ENCODE data around the gene OGFOD3. TPM values are rescaled to one million over a fixed set of nuclear protein-coding genes. Genes with fewer than 3 reads are reported as not detected.

Gene OGFOD3, protein sequence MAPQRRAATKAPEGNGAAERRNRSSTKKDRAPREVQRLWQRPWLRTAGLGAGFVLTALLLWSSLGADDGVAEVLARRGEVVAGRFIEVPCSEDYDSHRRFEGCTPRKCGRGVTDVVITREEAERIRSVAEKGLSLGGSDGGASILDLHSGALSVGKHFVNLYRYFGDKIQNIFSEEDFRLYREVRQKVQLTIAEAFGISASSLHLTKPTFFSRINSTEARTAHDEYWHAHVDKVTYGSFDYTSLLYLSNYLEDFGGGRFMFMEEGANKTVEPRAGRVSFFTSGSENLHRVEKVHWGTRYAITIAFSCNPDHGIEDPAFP
- 15.7 TPM for total RNA-seq (ENCODE audit: unreplicated experiment)
- long read RNA-seq, full-length matches to known transcripts, result 7 of 11 reads
- long read RNA-seq, partial matches to known transcripts, result 2 of 11 reads
- long read RNA-seq, other reads (novel, unspliced or antisense), result 2 of 11 reads

DNA sequence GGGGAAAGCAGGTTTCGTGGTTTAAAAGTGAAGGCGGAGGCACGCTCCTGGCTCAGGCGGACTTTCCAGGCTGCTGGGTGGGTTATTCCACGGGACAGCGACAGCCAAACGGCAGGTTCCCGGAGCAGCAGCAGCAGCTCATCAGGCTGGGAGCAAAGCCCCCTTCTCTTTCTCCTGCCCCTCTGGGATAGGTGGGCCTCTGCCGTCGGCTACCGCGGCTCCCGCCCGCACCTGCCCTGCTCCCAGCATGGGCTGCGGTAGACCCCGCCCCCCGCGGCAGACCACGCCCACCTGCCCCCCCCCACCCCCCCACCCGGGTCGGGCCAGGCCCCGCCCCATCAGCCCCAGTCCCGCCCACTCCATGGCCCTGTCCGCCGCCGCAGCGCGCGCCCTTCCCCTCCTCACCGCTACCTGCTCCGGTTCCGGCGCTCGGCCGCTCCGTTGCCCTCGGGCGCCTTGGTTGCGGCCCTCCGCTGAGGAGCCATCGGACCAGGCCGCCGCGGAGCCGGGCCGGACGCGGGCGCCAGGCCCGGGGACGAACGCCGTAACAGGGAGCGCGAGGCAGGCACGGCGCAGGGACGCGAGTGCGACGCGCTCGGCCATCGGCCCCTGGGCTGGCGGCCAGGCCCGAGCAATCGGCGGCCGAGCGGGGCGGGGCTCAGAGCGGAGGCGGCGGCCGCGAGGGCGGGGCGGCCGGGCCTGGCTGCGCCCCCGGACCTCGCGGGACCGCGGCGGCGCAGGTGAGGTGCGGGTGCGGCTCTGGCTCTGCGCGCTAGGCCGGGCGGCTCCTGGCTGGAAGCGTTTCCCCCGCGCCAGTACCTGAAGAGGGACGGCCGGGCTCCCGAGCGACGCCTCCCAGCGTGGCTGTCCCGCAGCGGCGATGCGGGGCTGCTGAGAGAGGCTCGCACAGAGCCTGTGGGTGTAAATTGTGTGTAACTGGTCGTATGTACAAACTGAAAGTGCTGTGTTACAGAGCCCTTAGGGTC, at the start of gene OGFOD3, which contains the start of gene HEXD:
Gene OGFOD3, minus strand, starts transcription at position 586 of the 986 bp plus-strand sequence. Its CDS starts 101 bp downstream, at position 485.
Gene HEXD, plus strand, starts transcription at position 347 of the 986 bp plus-strand sequence. CDS start 1,453 bp downstream, outside the sequence.
- DNase-seq (ENCODE audit: low spot score), result peak; percentile 84
- Mint-ChIP-seq H3K27ac (ENCODE audit: unreplicated experiment) (no peak within 1 kb of the TSS), H3K27me3 (ENCODE audit: unreplicated experiment) (peaks cover 1% of the 10 kb centered on the region), H3K4me1 (ENCODE audit: unreplicated experiment) (no peaks in the 10 kb centered on the region), H3K4me3 (ENCODE audit: unreplicated experiment) (peak within 1 kb of the TSS; percentile 89), H3K36me3 (ENCODE audit: low read depth, unreplicated experiment) (peaks cover 22% of the 10 kb centered on the region), H3K9me3 (ENCODE audit: unreplicated experiment) (peaks cover 4% of the 10 kb centered on the region)
- TF ChIP-seq, protein P1, sequence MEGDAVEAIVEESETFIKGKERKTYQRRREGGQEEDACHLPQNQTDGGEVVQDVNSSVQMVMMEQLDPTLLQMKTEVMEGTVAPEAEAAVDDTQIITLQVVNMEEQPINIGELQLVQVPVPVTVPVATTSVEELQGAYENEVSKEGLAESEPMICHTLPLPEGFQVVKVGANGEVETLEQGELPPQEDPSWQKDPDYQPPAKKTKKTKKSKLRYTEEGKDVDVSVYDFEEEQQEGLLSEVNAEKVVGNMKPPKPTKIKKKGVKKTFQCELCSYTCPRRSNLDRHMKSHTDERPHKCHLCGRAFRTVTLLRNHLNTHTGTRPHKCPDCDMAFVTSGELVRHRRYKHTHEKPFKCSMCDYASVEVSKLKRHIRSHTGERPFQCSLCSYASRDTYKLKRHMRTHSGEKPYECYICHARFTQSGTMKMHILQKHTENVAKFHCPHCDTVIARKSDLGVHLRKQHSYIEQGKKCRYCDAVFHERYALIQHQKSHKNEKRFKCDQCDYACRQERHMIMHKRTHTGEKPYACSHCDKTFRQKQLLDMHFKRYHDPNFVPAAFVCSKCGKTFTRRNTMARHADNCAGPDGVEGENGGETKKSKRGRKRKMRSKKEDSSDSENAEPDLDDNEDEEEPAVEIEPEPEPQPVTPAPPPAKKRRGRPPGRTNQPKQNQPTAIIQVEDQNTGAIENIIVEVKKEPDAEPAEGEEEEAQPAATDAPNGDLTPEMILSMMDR (IDR thresholded peaks at IDR 0.05; ENCODE audit: unreplicated experiment), result no peak

DNA sequence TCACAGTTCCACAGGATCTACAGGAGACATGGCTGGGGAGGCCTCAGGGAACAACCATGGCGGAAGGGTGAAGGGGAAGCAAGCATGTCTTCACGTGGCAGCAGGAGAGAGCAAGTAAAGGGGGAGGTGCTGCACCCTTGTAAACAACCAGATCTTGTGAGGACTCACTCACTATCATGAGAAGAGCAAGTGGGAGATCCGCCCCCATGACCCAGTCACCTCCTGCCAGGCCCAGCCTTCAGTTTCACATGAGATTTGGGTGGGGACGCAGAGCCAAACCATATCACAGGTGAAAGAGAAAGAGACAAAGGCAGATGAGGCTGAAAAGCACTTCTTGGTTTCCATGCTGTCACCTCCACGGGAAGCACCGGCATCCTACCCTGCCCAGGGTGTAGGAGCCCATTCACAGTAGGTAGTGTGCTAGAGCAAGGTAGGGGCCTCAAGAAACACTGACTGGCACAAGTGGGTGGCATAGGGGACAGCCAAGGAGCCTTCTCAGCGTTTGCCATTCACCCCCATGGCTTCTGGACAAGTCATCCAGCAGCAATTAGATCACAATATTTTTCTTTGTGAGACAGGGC, 46.7 kb upstream of the OGFOD3 start:
- H3K4me1 Mint-ChIP-seq (ENCODE audit: unreplicated experiment), result peaks cover 19% of the 10 kb centered on the region
- peak overlapping the region; percentile 24 for H3K4me3 Mint-ChIP-seq (ENCODE audit: unreplicated experiment)
- TF ChIP-seq, protein P1 (IDR thresholded peaks at IDR 0.05; ENCODE audit: unreplicated experiment), result no peak
- no peak for DNase-seq (ENCODE audit: low spot score)
- peak overlapping the region; percentile 34 for H3K27ac Mint-ChIP-seq (ENCODE audit: unreplicated experiment)
- H3K9me3 Mint-ChIP-seq (ENCODE audit: unreplicated experiment), result no peaks in the 10 kb centered on the region
- H3K36me3 Mint-ChIP-seq (ENCODE audit: low read depth, unreplicated experiment), result peaks cover 62% of the 10 kb centered on the region
- peaks cover 14% of the 10 kb centered on the region for H3K27me3 Mint-ChIP-seq (ENCODE audit: unreplicated experiment)

DNA sequence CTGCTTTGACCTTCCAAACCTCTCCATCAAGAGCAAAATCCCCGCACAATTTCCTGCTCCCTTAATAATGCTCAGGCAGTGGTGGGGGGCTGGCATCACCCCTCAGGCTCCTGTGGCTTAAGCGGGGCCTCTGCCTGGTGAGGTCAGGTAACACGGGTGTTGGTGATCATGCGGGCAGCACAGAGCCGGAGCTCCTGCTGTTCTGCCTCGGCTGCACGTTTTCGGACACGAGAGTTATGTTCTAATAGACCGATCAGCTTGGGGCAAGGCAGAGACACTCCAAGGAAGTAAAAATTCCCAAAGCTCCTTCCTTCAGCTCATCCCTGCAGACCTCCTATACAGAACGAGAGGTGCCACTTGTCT, 46.2 kb upstream of the OGFOD3 start:
- H3K9me3 Mint-ChIP-seq (ENCODE audit: unreplicated experiment), result no peaks in the 10 kb centered on the region
- peaks cover 63% of the 10 kb centered on the region for H3K36me3 Mint-ChIP-seq (ENCODE audit: low read depth, unreplicated experiment)
- DNase-seq (ENCODE audit: low spot score), result no peak
- peak overlapping the region; percentile 24 for H3K4me3 Mint-ChIP-seq (ENCODE audit: unreplicated experiment)
- TF ChIP-seq, protein P1 (IDR thresholded peaks at IDR 0.05; ENCODE audit: unreplicated experiment), result no peak
- H3K27me3 Mint-ChIP-seq (ENCODE audit: unreplicated experiment), result peaks cover 14% of the 10 kb centered on the region
- peak overlapping the region; percentile 61 for H3K27ac Mint-ChIP-seq (ENCODE audit: unreplicated experiment)
- H3K4me1 Mint-ChIP-seq (ENCODE audit: unreplicated experiment), result peaks cover 19% of the 10 kb centered on the region

DNA sequence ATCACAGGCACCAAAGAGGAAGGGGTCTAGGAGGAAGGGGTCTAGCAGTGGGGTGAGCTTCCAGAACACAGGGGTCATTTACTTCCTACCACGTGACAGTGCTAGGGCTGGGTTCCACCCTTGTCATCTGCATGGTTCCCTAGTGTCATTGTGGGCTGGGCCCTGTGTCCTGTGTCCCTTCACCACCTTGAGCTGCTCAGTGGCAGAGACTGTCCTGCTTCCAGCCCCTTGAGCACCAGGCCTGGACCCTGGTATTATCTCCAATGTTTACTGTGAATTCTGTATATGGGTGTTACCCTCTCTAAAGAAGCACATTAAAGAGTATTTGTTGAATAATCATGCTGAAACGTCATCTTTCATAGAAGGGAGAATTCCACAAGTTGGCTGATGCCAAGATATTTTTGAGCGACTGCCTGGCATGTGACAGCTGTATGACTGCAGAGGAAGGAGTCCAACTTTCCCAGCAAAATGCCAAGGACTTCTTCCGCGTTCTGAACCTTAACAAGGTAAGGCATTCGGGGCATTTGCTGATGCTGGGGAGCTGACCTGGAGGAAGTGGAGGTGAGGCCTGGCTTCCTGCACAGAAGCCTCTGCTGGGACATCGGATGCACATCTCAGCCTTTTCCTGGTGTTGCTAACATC, 45.7 kb upstream of the OGFOD3 start:
- Mint-ChIP-seq H3K9me3 (ENCODE audit: unreplicated experiment) (no peaks in the 10 kb centered on the region), H3K4me3 (ENCODE audit: unreplicated experiment) (peak overlapping the region; percentile 67), H3K27ac (ENCODE audit: unreplicated experiment) (peak overlapping the region; percentile 61), H3K4me1 (ENCODE audit: unreplicated experiment) (peaks cover 23% of the 10 kb centered on the region), H3K36me3 (ENCODE audit: low read depth, unreplicated experiment) (peaks cover 59% of the 10 kb centered on the region), H3K27me3 (ENCODE audit: unreplicated experiment) (peaks cover 14% of the 10 kb centered on the region)
- TF ChIP-seq, protein P1 (IDR thresholded peaks at IDR 0.05; ENCODE audit: unreplicated experiment), result no peak
- DNase-seq (ENCODE audit: low spot score), result no peak

All from endothelial cell (in vitro differentiated cells).